SU-DHL-6 (cell line): ENCODE measurements around the gene HIVEP1.

Experiments used
- H2AFZ ChIP-seq: fragments of 200-600 bp; sonication (generic); 2 replicates; pipeline ENCODE4 v1.6.1; 2014; ENCODE audit warnings: low read depth, mild to moderate bottlenecking, moderate library complexity, mixed read lengths, antibody characterized with exemption, low read length; ENCODE audit not compliant: severe bottlenecking
- H3F3A ChIP-seq: fragments of 200-600 bp; shearing (Covaris generic); 2 replicates; pipeline ENCODE4 v1.6.0; 2016; ENCODE audit warnings: antibody characterized with exemption, mild to moderate bottlenecking; ENCODE audit not compliant: insufficient read depth
- H3K27ac ChIP-seq: fragments of 200-600 bp; sonication (generic); 2 replicates; pipeline ENCODE4 v1.5.1; 2016; ENCODE audit warnings: low read depth, mild to moderate bottlenecking, low read length, moderate library complexity, mixed read lengths
- H3K27me3 ChIP-seq: fragments of 200-600 bp; sonication (generic), shearing (Covaris generic); 2 replicates; pipeline ENCODE4 v1.6.0; 2014; ENCODE audit warnings: mild to moderate bottlenecking, low read length
- H3K36me3 ChIP-seq: fragments of 200-600 bp; sonication (generic); 2 replicates; pipeline ENCODE4 v1.6.1; 2014; ENCODE audit warnings: mild to moderate bottlenecking, low read length, mixed read lengths
- H3K4me2 ChIP-seq: fragments of 300-600, 200-600 bp; shearing (Covaris generic), sonication (generic); 2 replicates; pipeline ENCODE4 v1.6.0; 2014; ENCODE audit warnings: low read length, low read depth, mild to moderate bottlenecking; ENCODE audit not compliant: poor library complexity, severe bottlenecking
- H3K4me3 ChIP-seq: fragments of 200-600 bp; sonication (generic); 2 replicates; pipeline ENCODE4 v1.5.1; 2014; ENCODE audit warnings: antibody characterized with exemption, low read length, mild to moderate bottlenecking, mixed read lengths; ENCODE audit not compliant: insufficient read depth, poor library complexity, severe bottlenecking
- H3K79me2 ChIP-seq: fragments of 200-600 bp; sonication (generic); 2 replicates; pipeline ENCODE4 v1.6.1; 2014; ENCODE audit warnings: mild to moderate bottlenecking, low read length, moderate library complexity; ENCODE audit not compliant: insufficient read depth
- H3K9ac ChIP-seq: fragments of 200-600 bp; sonication (generic); 2 replicates; pipeline ENCODE4 v1.7.0; 2014; ENCODE audit warnings: mild to moderate bottlenecking, low read length
- H3K9me2 ChIP-seq: fragments of 200-600 bp; sonication (generic); replicated peaks from 2 replicates; pipeline ENCODE4 v1.6.1; 2014; ENCODE audit warnings: low read length; ENCODE audit not compliant: insufficient read depth
- H3K9me3 ChIP-seq: fragments of 200-600 bp; sonication (generic); 2 replicates; pipeline ENCODE4 v1.6.1; 2014; ENCODE audit warnings: low read length, mixed read lengths; ENCODE audit not compliant: insufficient read depth
- H4K20me1 ChIP-seq: fragments of 200-600 bp; sonication (generic); 2 replicates; pipeline ENCODE4 v1.6.1; 2014; ENCODE audit warnings: low read depth, mild to moderate bottlenecking, antibody characterized with exemption, low read length, moderate library complexity, mixed read lengths
- CTCF ChIP-seq: fragments of 200-600 bp; sonication (generic); IDR thresholded peaks from one replicate; pipeline ENCODE4 v1.5.1; 2017; ENCODE audit warnings: antibody characterized with exemption, mild to moderate bottlenecking, low read length, moderate library complexity; ENCODE audit not compliant: insufficient read depth, poor library complexity, severe bottlenecking
- EZH2phosphoT487 ChIP-seq: fragments of 200-600 bp; sonication (generic), shearing (Covaris generic); conservative IDR thresholded peaks from 2 replicates; pipeline ENCODE4 v1.6.1; 2018; ENCODE audit warnings: mild to moderate bottlenecking, antibody characterized with exemption, low read length, moderate library complexity, mixed read lengths

The HIVEP1 gene

DNA sequence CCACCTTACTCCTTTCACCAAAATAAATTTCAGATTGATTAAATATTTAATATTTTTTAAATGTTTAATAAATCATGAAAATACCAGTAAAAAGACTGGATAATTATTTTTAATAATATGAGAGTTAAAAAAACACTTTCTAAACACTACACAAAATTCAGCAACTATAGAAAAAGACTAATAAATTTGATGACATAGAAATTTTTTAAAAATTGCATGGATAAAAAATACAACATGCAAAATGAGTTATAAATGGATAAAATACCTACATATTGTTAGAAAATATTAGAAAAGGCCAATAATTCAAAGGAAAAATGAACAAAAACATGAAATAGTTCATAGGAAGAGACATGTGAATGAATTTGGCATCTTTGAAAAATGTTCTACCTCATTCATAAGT, 177.0 kb downstream of the HIVEP1 start:
- H3K27ac ChIP-seq = no peak overlapping the region
- H3K79me2 ChIP-seq = no peaks in the 10 kb centered on the region
- no peak overlapping the region for H2AFZ ChIP-seq
- no peak overlapping the region for H3K9ac ChIP-seq
- H3K27me3 ChIP-seq = no peaks in the 10 kb centered on the region
- H4K20me1 ChIP-seq = no peaks in the 10 kb centered on the region
- no peaks in the 10 kb centered on the region for H3K36me3 ChIP-seq
- H3K4me3 ChIP-seq = no peak overlapping the region
- no peaks in the 10 kb centered on the region for H3F3A ChIP-seq
- no peaks in the 10 kb centered on the region for H3K9me3 ChIP-seq
- no peak overlapping the region for H3K4me2 ChIP-seq
- no peaks in the 10 kb centered on the region for H3K9me2 ChIP-seq
- no peak for TF ChIP-seq EZH2phosphoT487
- TF ChIP-seq CTCF = no peak

- Histone ChIP-seq H4K20me1 (no peaks in the 10 kb centered on the region), H3K27ac (no peak overlapping the region), H3K27me3 (no peaks in the 10 kb centered on the region), H3K4me2 (no peak overlapping the region), H3K9ac (no peak overlapping the region), H3K9me3 (no peaks in the 10 kb centered on the region), H3K4me3 (no peak overlapping the region), H3F3A (no peaks in the 10 kb centered on the region), H2AFZ (no peak overlapping the region), H3K9me2 (no peaks in the 10 kb centered on the region), H3K36me3 (no peaks in the 10 kb centered on the region), H3K79me2 (no peaks in the 10 kb centered on the region)
- TF ChIP-seq CTCF (no peak), EZH2phosphoT487 (no peak)
Observed at GRCh38 chr6:12189661-12190060, 177.5 kb downstream of the HIVEP1 start.

GRCh38 chr6:12190252-12190651, 178.1 kb downstream of the HIVEP1 start:
- H3K4me3 ChIP-seq = no peak overlapping the region
- no peaks in the 10 kb centered on the region for H3K36me3 ChIP-seq
- H4K20me1 ChIP-seq = no peaks in the 10 kb centered on the region
- H2AFZ ChIP-seq = no peak overlapping the region
- H3K9me2 ChIP-seq = no peaks in the 10 kb centered on the region
- TF ChIP-seq EZH2phosphoT487 = no peak
- no peak for TF ChIP-seq CTCF
- no peak overlapping the region for H3K9ac ChIP-seq
- H3F3A ChIP-seq = no peaks in the 10 kb centered on the region
- no peaks in the 10 kb centered on the region for H3K27me3 ChIP-seq
- H3K79me2 ChIP-seq = no peaks in the 10 kb centered on the region
- H3K9me3 ChIP-seq = no peaks in the 10 kb centered on the region
- H3K27ac ChIP-seq = no peak overlapping the region
- no peak overlapping the region for H3K4me2 ChIP-seq
